HepG2 (cell line): ENCODE results near the gene ARHGAP9. TPM values are rescaled to one million over a fixed set of nuclear protein-coding genes. Genes with fewer than 3 reads are reported as not detected.

Source experiments
- ATAC-seq: fragments of 200-7000 bp; cut with Tn5 transposase; 3 replicates; pipeline ENCODE4 v1.9.1; 2020; ENCODE audit warnings: mild to moderate bottlenecking, moderate library complexity
- BruUV-seq: library from RNA; stranded (reverse); fragments of 400-500 nt; replicated peaks from 2 replicates; lab custom pipeline; 2021; lab: Mats Ljungman, UMichigan
- CTCF ChIA-PET: fragments of 300-600 bp; formaldehyde crosslinking; extraction: SDS; loops from one replicate; lab custom pipeline; 2021; ENCODE audit warnings: low total read pairs, inconsistent platforms, low intra/inter-chr PET ratio; lab: Yijun Ruan, JAX
- POLR2A ChIA-PET: fragments of 350-600 bp; sonication (Branson Sonifier 250); formaldehyde crosslinking; loops from one replicate; lab custom pipeline; 2020; ENCODE audit warnings: antibody characterized with exemption, inconsistent platforms; lab: Yijun Ruan, JAX
- DNase-seq: peaks from one replicate; pipeline ENCODE4 v3.0.0-alpha.2; 2015; ENCODE audit warnings: low spot score
- FAIRE-seq: peaks from 3 replicates; lab custom pipeline; 2011; peaks lifted over from hg19 to GRCh38; lab: Jason Lieb, UNC
- H2AFZ ChIP-seq: one replicate; pipeline ENCODE4 v1.6.1; 2011; ENCODE audit warnings: low read length, inconsistent platforms
- H3K27ac ChIP-seq: fragments of 300-600 bp; 3 replicates; pipeline ENCODE4 v1.8.0; 2011; ENCODE audit warnings: mixed run types, mild to moderate bottlenecking, mixed read lengths, low read length, inconsistent platforms; ENCODE audit not compliant: insufficient read depth; ENCODE audit errors: extremely low read length
- H3K27me3 ChIP-seq, 2 experiments: fragments of 200-600 bp in 1 of 2; 2 replicates in 1 of 2; 3 replicates in 1 of 2; pipeline versions ENCODE4 v1.6.0 to v1.8.0; 2011; ENCODE audit warnings: low read length in 2 of 2, mild to moderate bottlenecking in 2 of 2, moderate library complexity in 2 of 2, inconsistent platforms in 1 of 2; ENCODE audit not compliant: insufficient read depth in 2 of 2, control insufficient read depth in 1 of 2
- H3K36me3 ChIP-seq, 2 experiments: fragments of 200-600 bp in 1 of 2; replicated peaks in 1 of 2; 2 replicates in 1 of 2; 3 replicates in 1 of 2; pipeline versions ENCODE4 v1.5.1 to v1.8.0; 2011; ENCODE audit warnings: low read length in 2 of 2, inconsistent platforms in 1 of 2; ENCODE audit not compliant: insufficient read depth in 2 of 2, control insufficient read depth in 1 of 2
- H3K4me1 ChIP-seq: 2 replicates; pipeline ENCODE4 v1.5.1; 2012; ENCODE audit warnings: low read length, inconsistent platforms; ENCODE audit not compliant: insufficient read depth
- H3K4me2 ChIP-seq: 2 replicates; pipeline ENCODE4 v1.6.0; 2011; ENCODE audit warnings: low read depth, low read length, inconsistent platforms
- H3K4me3 ChIP-seq, 3 experiments: fragments of 200-600 bp in 1 of 3; sonication (generic), shearing (Covaris generic) in 1 of 3; replicated peaks in 1 of 3; 2 replicates each; pipeline ENCODE4 v1.5.1; 2011 to 2016; ENCODE audit warnings: low read length in 3 of 3, inconsistent platforms in 2 of 3, low read depth in 2 of 3, mild to moderate bottlenecking in 2 of 3, control low read depth in 1 of 3, mixed read lengths in 1 of 3; ENCODE audit not compliant: insufficient read depth in 1 of 3
- H3K79me2 ChIP-seq: one replicate; pipeline ENCODE4 v1.6.1; 2011; ENCODE audit warnings: low read length, inconsistent platforms; ENCODE audit not compliant: insufficient read depth
- H3K9ac ChIP-seq: 2 replicates; pipeline ENCODE4 v1.6.0; 2011; ENCODE audit warnings: mild to moderate bottlenecking, low read depth, low read length, inconsistent platforms; ENCODE audit not compliant: insufficient read depth
- H3K9me3 ChIP-seq: 2 replicates; pipeline ENCODE4 v1.5.1; 2012; ENCODE audit warnings: mild to moderate bottlenecking, low read length
- H4K20me1 ChIP-seq: 2 replicates; pipeline ENCODE4 v1.6.0; 2011; ENCODE audit warnings: inconsistent platforms, mild to moderate bottlenecking, low read length, moderate library complexity; ENCODE audit not compliant: insufficient read depth
- ETV5 ChIP-seq: IDR thresholded peaks from 2 replicates; pipeline ENCODE4 v1.6.1; 2018; ENCODE audit warnings: missing biosample characterization, missing genetic modification reagents, inconsistent platforms, borderline replicate concordance
- HDAC1 ChIP-seq: sonication (generic); formaldehyde crosslinking; IDR thresholded peaks from 2 replicates; pipeline ENCODE4 v1.5.1; 2020; ENCODE audit warnings: mild to moderate bottlenecking, missing genetic modification reagents
- KDM1A ChIP-seq: IDR thresholded peaks from 2 replicates; pipeline ENCODE4 v1.6.1; 2016; ENCODE audit warnings: missing compliant biosample characterization
- KDM5A ChIP-seq: fragments of 200-600 bp; sonication (generic); IDR thresholded peaks from 2 replicates; pipeline ENCODE4 v1.7.0; 2018; ENCODE audit warnings: antibody characterized with exemption, mild to moderate bottlenecking, low read length, borderline replicate concordance
- MTF2 ChIP-seq: sonication (generic); formaldehyde crosslinking; IDR thresholded peaks from 2 replicates; pipeline ENCODE4 v1.5.0; 2020; ENCODE audit warnings: missing genetic modification reagents, borderline replicate concordance
- SMAD9 ChIP-seq: sonication (generic); formaldehyde crosslinking; IDR thresholded peaks from 2 replicates; pipeline ENCODE4 v1.5.1; 2020; ENCODE audit warnings: mild to moderate bottlenecking, missing genetic modification reagents
- SSRP1 ChIP-seq: IDR thresholded peaks from 2 replicates; pipeline ENCODE4 v1.6.1; 2016; ENCODE audit warnings: control low read depth
- TEAD2 ChIP-seq: sonication (generic); formaldehyde crosslinking; IDR thresholded peaks from 2 replicates; pipeline ENCODE4 v1.9.0; 2021; ENCODE audit warnings: missing genetic modification reagents
- TP53 ChIP-seq: sonication (generic); formaldehyde crosslinking; conservative IDR thresholded peaks from 2 replicates; pipeline ENCODE4 v1.4.0; 2020; ENCODE audit warnings: missing genetic modification reagents
- TRIM24 ChIP-seq: sonication (generic); formaldehyde crosslinking; IDR thresholded peaks from 2 replicates; pipeline ENCODE4 v1.8.0; 2022; ENCODE audit warnings: mild to moderate bottlenecking, missing genetic modification reagents
- ZBTB8A ChIP-seq: sonication (generic); formaldehyde crosslinking; IDR thresholded peaks from 2 replicates; pipeline ENCODE4 v1.4.0; 2020; ENCODE audit warnings: mild to moderate bottlenecking, low read depth, missing genetic modification reagents, borderline replicate concordance
- ZFP36 ChIP-seq: fragments of 150-350 bp; IDR thresholded peaks from 2 replicates; pipeline ENCODE4 v1.6.1; 2018; ENCODE audit warnings: borderline replicate concordance, low read length, low read depth; ENCODE audit not compliant: partially characterized antibody
- ZNF207 ChIP-seq: fragments of 450-650 bp; IDR thresholded peaks from 2 replicates; pipeline ENCODE4 v1.6.1; 2016; ENCODE audit warnings: antibody characterized with exemption, borderline replicate concordance
- WGBS: methylation state at CpG from one replicate; pipeline ENCODE4 v1.1.6; 2017; ENCODE audit warnings: low lambda C conversion rate; 5-methylcytosine and 5-hydroxymethylcytosine counted together
- in situ Hi-C: cut with HindIII; loops from 2 replicates; pipeline ENCODE4 v1.10.0; 2017; ENCODE audit warnings: low pct_unique_long_range_greater_than_20kb; ENCODE audit not compliant: extremely low pct_ligation_motif_present
- intact Hi-C: fragments of 100-400 bp; cut with micrococcal nuclease; formaldehyde crosslinking; loops from one replicate; pipeline ENCODE4 v1.10.0; 2022; ENCODE audit not compliant: unreplicated experiment
- polyA plus RNA-seq, 8 experiments: library from polyadenylated mRNA; depleted of rRNA in 3 of 8; stranded (reverse) in 7 of 8; unstranded in 1 of 8; fragments of >200 nt; fragmentation: Illumina TruSeq in 4 of 8; extraction: Trizol in 4 of 8; gene quantifications; 2 replicates each; pipeline versions ENCODE4 v1.2.1 to v1.2.3, GENCODE V29; 2011 to 2016; ENCODE audit warnings: low read depth in 4 of 8, missing spikeins in 1 of 8, mixed read lengths in 1 of 8; ENCODE audit not compliant: insufficient read depth in 1 of 8
- total RNA-seq, 5 experiments: library from RNA; depleted of rRNA; stranded (reverse); fragments of >200 nt; fragmentation: Illumina TruSeq; extraction: Trizol; gene quantifications; 2 replicates each; pipeline ENCODE4 v1.2.3, GENCODE V29; 2016; ENCODE audit warnings: low read depth in 1 of 5
- TF ChIP-seq, protein P1 (sequence below): sonication (generic); formaldehyde crosslinking; IDR thresholded peaks from 2 replicates; pipeline ENCODE4 v1.5.0; 2020; ENCODE audit warnings: missing genetic modification reagents
- TF ChIP-seq, protein P2 (sequence below): sonication (generic); formaldehyde crosslinking; IDR thresholded peaks from one replicate; pipeline ENCODE4 v1.5.1; 2020; ENCODE audit warnings: mild to moderate bottlenecking, missing genetic modification reagents; ENCODE audit errors: not compliant biosample characterization
- TF ChIP-seq, protein P3 (sequence below): sonication (generic); formaldehyde crosslinking; IDR thresholded peaks from 2 replicates; pipeline ENCODE4 v1.8.1; 2022; ENCODE audit warnings: mild to moderate bottlenecking, missing genetic modification reagents

The ARHGAP9 gene
- total and polyA plus RNA-seq, 2 of the 13 experiments (the other 11 are each of a cell fraction or from before 2014, with no cell fraction given): 0.18 to 1.2 TPM

- FAIRE-seq (no peak), ATAC-seq (no peak), DNase-seq (no peak)
- H3K4me3 ChIP-seq: no peak overlapping the region
- WGBS: 15% methylated on average over 2 of the region's 3 CpGs
- no peaks in the 10 kb centered on the region for H3K9me3 ChIP-seq
- H3K4me1 ChIP-seq: peaks cover 40% of the 10 kb centered on the region
- H4K20me1 ChIP-seq: no peaks in the 10 kb centered on the region
- H3K27ac ChIP-seq: no peak overlapping the region
- ChIA-PET CTCF (no interaction called here), POLR2A (no interaction called here)
- no peaks in the 10 kb centered on the region for H3K36me3 ChIP-seq
- H3K9ac ChIP-seq: no peak overlapping the region
- no peak overlapping the region for H2AFZ ChIP-seq
- H3K79me2 ChIP-seq: no peaks in the 10 kb centered on the region
- BruUV-seq: no TSS peak
- H3K4me2 ChIP-seq: no peak overlapping the region
- peaks cover 7 to 54% of the 10 kb centered on the region in 2 experiments for H3K27me3 ChIP-seq
- in situ Hi-C loops: no loop called here
- intact Hi-C loops: no loop called here
- TF ChIP-seq, protein P1, sequence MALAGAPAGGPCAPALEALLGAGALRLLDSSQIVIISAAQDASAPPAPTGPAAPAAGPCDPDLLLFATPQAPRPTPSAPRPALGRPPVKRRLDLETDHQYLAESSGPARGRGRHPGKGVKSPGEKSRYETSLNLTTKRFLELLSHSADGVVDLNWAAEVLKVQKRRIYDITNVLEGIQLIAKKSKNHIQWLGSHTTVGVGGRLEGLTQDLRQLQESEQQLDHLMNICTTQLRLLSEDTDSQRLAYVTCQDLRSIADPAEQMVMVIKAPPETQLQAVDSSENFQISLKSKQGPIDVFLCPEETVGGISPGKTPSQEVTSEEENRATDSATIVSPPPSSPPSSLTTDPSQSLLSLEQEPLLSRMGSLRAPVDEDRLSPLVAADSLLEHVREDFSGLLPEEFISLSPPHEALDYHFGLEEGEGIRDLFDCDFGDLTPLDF (CRISPR knock-in tag): no peak
- TF ChIP-seq ZFP36: no peak
- TF ChIP-seq, protein P2, sequence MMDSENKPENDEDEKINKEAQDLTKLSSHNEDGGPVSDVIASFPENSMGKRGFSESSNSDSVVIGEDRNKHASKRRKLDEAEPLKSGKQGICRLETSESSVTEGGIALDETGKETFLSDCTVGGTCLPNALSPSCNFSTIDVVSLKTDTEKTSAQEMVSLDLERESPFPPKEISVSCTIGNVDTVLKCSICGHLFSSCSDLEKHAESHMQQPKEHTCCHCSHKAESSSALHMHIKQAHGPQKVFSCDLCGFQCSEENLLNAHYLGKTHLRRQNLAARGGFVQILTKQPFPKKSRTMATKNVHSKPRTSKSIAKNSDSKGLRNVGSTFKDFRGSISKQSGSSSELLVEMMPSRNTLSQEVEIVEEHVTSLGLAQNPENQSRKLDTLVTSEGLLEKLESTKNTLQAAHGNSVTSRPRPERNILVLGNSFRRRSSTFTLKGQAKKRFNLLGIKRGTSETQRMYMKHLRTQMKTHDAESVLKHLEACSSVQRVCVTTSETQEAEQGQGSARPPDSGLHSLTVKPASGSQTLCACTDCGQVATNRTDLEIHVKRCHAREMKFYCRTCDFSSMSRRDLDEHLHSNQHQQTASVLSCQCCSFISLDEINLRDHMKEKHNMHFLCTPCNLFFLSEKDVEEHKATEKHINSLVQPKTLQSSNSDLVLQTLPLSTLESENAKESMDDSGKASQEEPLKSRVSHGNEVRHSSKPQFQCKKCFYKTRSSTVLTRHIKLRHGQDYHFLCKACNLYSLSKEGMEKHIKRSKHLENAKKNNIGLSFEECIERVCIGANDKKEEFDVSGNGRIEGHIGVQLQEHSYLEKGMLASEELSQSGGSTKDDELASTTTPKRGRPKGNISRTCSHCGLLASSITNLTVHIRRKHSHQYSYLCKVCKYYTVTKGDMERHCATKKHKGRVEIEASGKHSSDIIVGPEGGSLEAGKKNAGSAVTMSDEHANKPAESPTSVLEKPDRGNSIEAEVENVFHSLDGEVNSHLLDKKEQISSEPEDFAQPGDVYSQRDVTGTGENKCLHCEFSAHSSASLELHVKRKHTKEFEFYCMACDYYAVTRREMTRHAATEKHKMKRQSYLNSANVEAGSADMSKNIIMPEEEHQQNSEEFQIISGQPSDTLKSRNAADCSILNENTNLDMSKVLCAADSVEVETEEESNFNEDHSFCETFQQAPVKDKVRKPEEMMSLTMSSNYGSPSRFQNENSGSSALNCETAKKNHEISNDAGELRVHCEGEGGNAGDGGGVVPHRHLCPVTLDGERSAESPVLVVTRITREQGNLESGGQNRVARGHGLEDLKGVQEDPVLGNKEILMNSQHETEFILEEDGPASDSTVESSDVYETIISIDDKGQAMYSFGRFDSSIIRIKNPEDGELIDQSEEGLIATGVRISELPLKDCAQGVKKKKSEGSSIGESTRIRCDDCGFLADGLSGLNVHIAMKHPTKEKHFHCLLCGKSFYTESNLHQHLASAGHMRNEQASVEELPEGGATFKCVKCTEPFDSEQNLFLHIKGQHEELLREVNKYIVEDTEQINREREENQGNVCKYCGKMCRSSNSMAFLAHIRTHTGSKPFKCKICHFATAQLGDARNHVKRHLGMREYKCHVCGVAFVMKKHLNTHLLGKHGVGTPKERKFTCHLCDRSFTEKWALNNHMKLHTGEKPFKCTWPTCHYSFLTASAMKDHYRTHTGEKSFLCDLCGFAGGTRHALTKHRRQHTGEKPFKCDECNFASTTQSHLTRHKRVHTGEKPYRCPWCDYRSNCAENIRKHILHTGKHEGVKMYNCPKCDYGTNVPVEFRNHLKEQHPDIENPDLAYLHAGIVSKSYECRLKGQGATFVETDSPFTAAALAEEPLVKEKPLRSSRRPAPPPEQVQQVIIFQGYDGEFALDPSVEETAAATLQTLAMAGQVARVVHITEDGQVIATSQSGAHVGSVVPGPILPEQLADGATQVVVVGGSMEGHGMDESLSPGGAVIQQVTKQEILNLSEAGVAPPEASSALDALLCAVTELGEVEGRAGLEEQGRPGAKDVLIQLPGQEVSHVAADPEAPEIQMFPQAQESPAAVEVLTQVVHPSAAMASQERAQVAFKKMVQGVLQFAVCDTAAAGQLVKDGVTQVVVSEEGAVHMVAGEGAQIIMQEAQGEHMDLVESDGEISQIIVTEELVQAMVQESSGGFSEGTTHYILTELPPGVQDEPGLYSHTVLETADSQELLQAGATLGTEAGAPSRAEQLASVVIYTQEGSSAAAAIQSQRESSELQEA (CRISPR knock-in tag): no peak
- TF ChIP-seq HDAC1 (CRISPR knock-in tag): no peak
- no peak for TF ChIP-seq TRIM24
- no peak for TF ChIP-seq TP53 (CRISPR knock-in tag)
- no peak for TF ChIP-seq KDM1A (CRISPR knock-in tag)
- no peak for TF ChIP-seq ZBTB8A (CRISPR knock-in tag)
- no peak for TF ChIP-seq SSRP1
- no peak for TF ChIP-seq MTF2 (CRISPR knock-in tag)
- TF ChIP-seq ZNF207: no peak
- TF ChIP-seq, protein P3, sequence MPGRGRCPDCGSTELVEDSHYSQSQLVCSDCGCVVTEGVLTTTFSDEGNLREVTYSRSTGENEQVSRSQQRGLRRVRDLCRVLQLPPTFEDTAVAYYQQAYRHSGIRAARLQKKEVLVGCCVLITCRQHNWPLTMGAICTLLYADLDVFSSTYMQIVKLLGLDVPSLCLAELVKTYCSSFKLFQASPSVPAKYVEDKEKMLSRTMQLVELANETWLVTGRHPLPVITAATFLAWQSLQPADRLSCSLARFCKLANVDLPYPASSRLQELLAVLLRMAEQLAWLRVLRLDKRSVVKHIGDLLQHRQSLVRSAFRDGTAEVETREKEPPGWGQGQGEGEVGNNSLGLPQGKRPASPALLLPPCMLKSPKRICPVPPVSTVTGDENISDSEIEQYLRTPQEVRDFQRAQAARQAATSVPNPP (CRISPR knock-in tag): no peak
- no peak for TF ChIP-seq SMAD9 (CRISPR knock-in tag)
- no peak for TF ChIP-seq ETV5 (CRISPR knock-in tag)
- TF ChIP-seq KDM5A: no peak
- no peak for TF ChIP-seq TEAD2 (CRISPR knock-in tag)
Observed at GRCh38 chr12:57471661-57472060, 8.0 kb downstream of the ARHGAP9 start.
